Activated B cell treated with CpG ODN at 0.5 μM for 24 hours (primary cell): Measurements from ENCODE around the gene GALNTL6. TPM values are rescaled to one million over a fixed set of nuclear protein-coding genes. Genes with fewer than 3 reads are reported as not detected.

Source experiments
- ATAC-seq: fragments of 200-7000 bp; cut with Tn5 transposase; one replicate; pipeline ENCODE4 v1.10.0; 2021; ENCODE audit warnings: low read depth, mild to moderate bottlenecking, moderate library complexity
- CTCF ChIA-PET: fragments of 350-600 bp; sonication (Branson Sonifier 250); formaldehyde crosslinking; loops from one replicate; lab custom pipeline; 2021; ENCODE audit warnings: antibody characterized with exemption; lab: Charles Lee
- POLR2A ChIA-PET: fragments of 350-600 bp; sonication (Branson Sonifier 250); formaldehyde crosslinking; loops from one replicate; lab custom pipeline; 2021; ENCODE audit warnings: antibody characterized with exemption; lab: Charles Lee
- DNase-seq: peaks from one replicate; pipeline ENCODE4 v3.0.0; 2022
- H3K27ac Mint-ChIP-seq: one replicate; pipeline ENCODE4 v1.8.0; 2020; ENCODE audit warnings: mixed read lengths
- H3K27me3 Mint-ChIP-seq: one replicate; pipeline ENCODE4 v1.8.0; 2021; ENCODE audit warnings: mixed read lengths
- H3K36me3 Mint-ChIP-seq: one replicate; pipeline ENCODE4 v1.8.0; 2021; ENCODE audit warnings: low read depth, mixed read lengths
- H3K4me1 Mint-ChIP-seq: one replicate; pipeline ENCODE4 v1.8.0; 2021; ENCODE audit warnings: mixed read lengths
- H3K4me3 Mint-ChIP-seq: one replicate; pipeline ENCODE4 v1.8.0; 2020; ENCODE audit warnings: mild to moderate bottlenecking, mixed read lengths
- H3K9me3 Mint-ChIP-seq: one replicate; pipeline ENCODE4 v1.8.0; 2020; ENCODE audit warnings: mixed read lengths
- intact Hi-C: fragments of 100-400 bp; cut with micrococcal nuclease; formaldehyde crosslinking; loops from one replicate; pipeline ENCODE4 v1.15.1; 2024
- total RNA-seq: library from RNA; stranded (reverse); gene quantifications from 2 replicates; pipeline ENCODE4 v1.2.3, GENCODE V29; 2022
- TF ChIP-seq, protein P1 (sequence below): fragments of 200-600 bp; IDR thresholded peaks from one replicate; pipeline ENCODE4 v1.8.0; 2022; ENCODE audit warnings: antibody characterized with exemption, mild to moderate bottlenecking

The GALNTL6 gene
- total RNA-seq, 1 donor from 2014 or later: 0.20 TPM

- no peak for DNase-seq
Measured at GRCh38 chr4:172232966-172233365, 419.8 kb downstream of the GALNTL6 start.

GRCh38 chr4:172243551-172243950 lies 430.3 kb downstream of the GALNTL6 start:
- Mint-ChIP-seq H3K27ac (no peak overlapping the region), H3K4me3 (no peak overlapping the region), H3K9me3 (no peaks in the 10 kb centered on the region), H3K4me1 (no peaks in the 10 kb centered on the region), H3K27me3 (no peaks in the 10 kb centered on the region), H3K36me3 (no peaks in the 10 kb centered on the region)
- ChIA-PET CTCF (no interaction called here), POLR2A (no interaction called here)
- ATAC-seq: no peak
- TF ChIP-seq, protein P1, sequence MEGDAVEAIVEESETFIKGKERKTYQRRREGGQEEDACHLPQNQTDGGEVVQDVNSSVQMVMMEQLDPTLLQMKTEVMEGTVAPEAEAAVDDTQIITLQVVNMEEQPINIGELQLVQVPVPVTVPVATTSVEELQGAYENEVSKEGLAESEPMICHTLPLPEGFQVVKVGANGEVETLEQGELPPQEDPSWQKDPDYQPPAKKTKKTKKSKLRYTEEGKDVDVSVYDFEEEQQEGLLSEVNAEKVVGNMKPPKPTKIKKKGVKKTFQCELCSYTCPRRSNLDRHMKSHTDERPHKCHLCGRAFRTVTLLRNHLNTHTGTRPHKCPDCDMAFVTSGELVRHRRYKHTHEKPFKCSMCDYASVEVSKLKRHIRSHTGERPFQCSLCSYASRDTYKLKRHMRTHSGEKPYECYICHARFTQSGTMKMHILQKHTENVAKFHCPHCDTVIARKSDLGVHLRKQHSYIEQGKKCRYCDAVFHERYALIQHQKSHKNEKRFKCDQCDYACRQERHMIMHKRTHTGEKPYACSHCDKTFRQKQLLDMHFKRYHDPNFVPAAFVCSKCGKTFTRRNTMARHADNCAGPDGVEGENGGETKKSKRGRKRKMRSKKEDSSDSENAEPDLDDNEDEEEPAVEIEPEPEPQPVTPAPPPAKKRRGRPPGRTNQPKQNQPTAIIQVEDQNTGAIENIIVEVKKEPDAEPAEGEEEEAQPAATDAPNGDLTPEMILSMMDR: no peak
- intact Hi-C loops: no loop called here
- no peak for DNase-seq

More at GRCh38 chr4:172232966-172233365, 419.8 kb downstream of the GALNTL6 start:
- Mint-ChIP-seq H3K36me3 (no peaks in the 10 kb centered on the region), H3K4me1 (no peaks in the 10 kb centered on the region), H3K4me3 (no peak overlapping the region), H3K27ac (no peak overlapping the region), H3K27me3 (no peaks in the 10 kb centered on the region), H3K9me3 (peaks cover 2% of the 10 kb centered on the region)
- ChIA-PET CTCF (no interaction called here), POLR2A (no interaction called here)
- TF ChIP-seq, protein P1: no peak
- intact Hi-C loops: no loop called here
- no peak for ATAC-seq

GRCh38 chr4:172245516-172245915 lies 432.3 kb downstream of the GALNTL6 start:
- ChIA-PET POLR2A (no interaction called here), CTCF (no interaction called here)
- DNase-seq (no peak), ATAC-seq (no peak)
- Mint-ChIP-seq H3K27me3 (no peaks in the 10 kb centered on the region), H3K4me3 (no peak overlapping the region), H3K4me1 (no peaks in the 10 kb centered on the region), H3K27ac (no peak overlapping the region), H3K36me3 (no peaks in the 10 kb centered on the region), H3K9me3 (no peaks in the 10 kb centered on the region)
- intact Hi-C loops: no loop called here
- TF ChIP-seq, protein P1: no peak

GRCh38 chr4:172253409-172253808 lies 440.2 kb downstream of the GALNTL6 start:
- Mint-ChIP-seq H3K27me3 (no peaks in the 10 kb centered on the region), H3K36me3 (no peaks in the 10 kb centered on the region), H3K4me3 (no peak overlapping the region), H3K27ac (no peak overlapping the region), H3K9me3 (no peaks in the 10 kb centered on the region), H3K4me1 (no peaks in the 10 kb centered on the region)
- ATAC-seq (no peak), DNase-seq (no peak)
- ChIA-PET CTCF (no interaction called here), POLR2A (no interaction called here)
- TF ChIP-seq, protein P1: no peak
- intact Hi-C loops: no loop called here

GRCh38 chr4:172256820-172257219 lies 443.6 kb downstream of the GALNTL6 start:
- POLR2A ChIA-PET: no interaction called here
- Mint-ChIP-seq H3K4me3 (no peak overlapping the region), H3K9me3 (no peaks in the 10 kb centered on the region), H3K27ac (no peak overlapping the region), H3K36me3 (no peaks in the 10 kb centered on the region), H3K27me3 (no peaks in the 10 kb centered on the region), H3K4me1 (no peaks in the 10 kb centered on the region)
- TF ChIP-seq, protein P1: no peak
- ATAC-seq: no peak
- DNase-seq: no peak
- intact Hi-C loops: no loop called here
- CTCF ChIA-PET: no interaction called here
